Measurements from ENCODE around the gene VRK1.

VRK1 gene

DNA sequence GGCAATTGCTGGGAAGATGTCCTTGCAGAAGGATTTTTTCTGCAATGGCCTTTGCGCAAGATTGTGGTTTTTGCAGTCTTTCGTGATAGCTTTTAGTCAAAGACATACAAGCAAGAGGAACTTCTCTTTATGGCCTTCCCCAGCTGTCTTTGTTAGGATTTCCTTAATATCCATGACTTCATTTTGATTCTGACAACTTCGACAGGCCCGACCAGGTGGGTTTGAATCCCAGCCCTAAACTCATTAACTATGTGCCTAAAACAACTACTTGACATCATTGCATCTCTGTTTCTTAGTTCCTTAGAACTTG is 13.3 kb upstream of the VRK1 start:
- no peaks in the 10 kb centered on the region for H3K9me3 ChIP-seq (ENCODE audit: control insufficient read depth in 5 of 5, low read length in 5 of 5)
- no peak overlapping the region for H3K4me3 ChIP-seq (ENCODE audit: low read depth in 1 of 5, low read length in 5 of 5)
- no peak overlapping the region for H3K27ac ChIP-seq (ENCODE audit: low read depth, low read length)
- H3K9ac ChIP-seq (ENCODE audit: low read length in 5 of 5), result no peak overlapping the region
- H3K36me3 ChIP-seq (ENCODE audit: control insufficient read depth in 5 of 5, insufficient read depth in 5 of 5, low read length in 5 of 5), result no peaks in the 10 kb centered on the region
- no peaks in the 10 kb centered on the region for H3K4me1 ChIP-seq (ENCODE audit: control insufficient read depth in 5 of 5, insufficient read depth in 5 of 5, low read length in 5 of 5)
- peaks cover 0 to 6% (median 3%) of the 10 kb centered on the region in 5 donors for H3K27me3 ChIP-seq (ENCODE audit: control insufficient read depth in 5 of 5, insufficient read depth in 4 of 5, low read length in 5 of 5)

DNA sequence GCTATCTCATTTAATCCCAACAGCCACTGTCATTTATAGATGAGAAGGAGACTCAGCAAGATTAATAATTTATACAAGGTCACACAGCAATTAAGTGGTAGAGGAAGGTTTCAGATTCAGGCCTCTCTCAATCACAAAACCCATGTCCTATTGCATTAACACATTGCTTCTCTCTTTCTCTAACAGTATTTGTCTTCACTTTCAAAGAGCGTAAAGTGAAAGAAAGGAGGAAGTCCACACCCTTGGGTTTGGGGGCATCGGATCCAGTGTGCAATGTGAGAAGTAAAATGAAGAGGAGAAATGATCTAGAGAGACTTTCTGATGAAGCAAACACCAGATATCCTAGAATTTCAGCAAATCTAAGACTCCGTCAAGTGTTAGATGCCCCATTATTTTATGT is 7.0 kb upstream of the VRK1 start:
- Histone ChIP-seq H3K9ac (ENCODE audit: low read length in 5 of 5) (no peak overlapping the region), H3K9me3 (ENCODE audit: control insufficient read depth in 5 of 5, low read length in 5 of 5) (no peaks in the 10 kb centered on the region), H3K27ac (ENCODE audit: low read depth, low read length) (no peak overlapping the region), H3K4me3 (ENCODE audit: low read depth in 1 of 5, low read length in 5 of 5) (no peak overlapping the region), H3K27me3 (ENCODE audit: control insufficient read depth in 5 of 5, insufficient read depth in 4 of 5, low read length in 5 of 5) (peaks cover 0 to 6% (median 0%) of the 10 kb centered on the region in 5 donors), H3K4me1 (ENCODE audit: control insufficient read depth in 5 of 5, insufficient read depth in 5 of 5, low read length in 5 of 5) (no peaks in the 10 kb centered on the region), H3K36me3 (ENCODE audit: control insufficient read depth in 5 of 5, insufficient read depth in 5 of 5, low read length in 5 of 5) (no peaks in the 10 kb centered on the region)

DNA sequence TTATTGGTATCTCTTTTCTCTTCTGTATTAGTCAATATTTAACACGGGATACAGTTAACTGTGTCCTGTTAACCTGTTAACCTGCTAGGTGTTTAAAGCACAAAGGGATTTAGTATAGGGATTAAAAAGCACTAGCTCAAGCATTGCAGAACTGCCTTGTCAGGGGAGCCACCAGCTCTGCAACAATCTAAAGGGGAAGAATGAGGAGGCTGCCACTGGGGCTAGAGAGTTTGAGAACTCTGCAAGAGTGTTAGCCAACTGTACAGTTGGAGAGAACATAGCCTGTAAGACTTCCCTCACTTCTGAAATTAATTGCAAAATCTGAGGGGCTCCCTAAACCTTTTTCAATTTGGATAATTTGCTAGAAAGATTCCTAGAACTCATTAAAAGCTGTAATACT is 6.5 kb upstream of the VRK1 start:
- Histone ChIP-seq H3K9me3 (ENCODE audit: control insufficient read depth in 5 of 5, low read length in 5 of 5) (no peaks in the 10 kb centered on the region), H3K9ac (ENCODE audit: low read length in 5 of 5) (no peak overlapping the region), H3K4me3 (ENCODE audit: low read depth in 1 of 5, low read length in 5 of 5) (no peak overlapping the region), H3K27me3 (ENCODE audit: control insufficient read depth in 5 of 5, insufficient read depth in 4 of 5, low read length in 5 of 5) (peaks cover 0 to 6% (median 0%) of the 10 kb centered on the region in 5 donors), H3K4me1 (ENCODE audit: control insufficient read depth in 5 of 5, insufficient read depth in 5 of 5, low read length in 5 of 5) (no peaks in the 10 kb centered on the region), H3K36me3 (ENCODE audit: control insufficient read depth in 5 of 5, insufficient read depth in 5 of 5, low read length in 5 of 5) (no peaks in the 10 kb centered on the region), H3K27ac (ENCODE audit: low read depth, low read length) (no peak overlapping the region)

DNA sequence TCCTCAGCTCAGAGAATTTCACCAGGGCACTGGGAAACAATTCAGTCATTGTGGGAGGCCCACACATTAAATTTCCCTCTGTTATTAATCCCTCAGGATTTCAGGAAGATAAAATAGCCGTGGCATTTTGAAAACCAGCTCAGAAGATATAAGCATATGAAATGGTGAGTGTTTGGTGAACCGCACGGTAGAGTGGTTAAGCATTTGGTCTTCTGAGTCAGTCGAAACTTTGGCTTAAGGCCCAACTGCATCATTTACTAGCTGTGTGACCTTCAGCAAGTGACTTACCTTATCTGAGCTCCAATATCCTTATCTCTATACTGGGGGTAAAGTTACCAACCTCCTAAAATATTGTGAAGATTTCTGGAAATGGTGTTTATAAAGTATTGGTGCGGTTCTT is 5.2 kb upstream of the VRK1 start:
- H3K4me3 ChIP-seq (ENCODE audit: low read depth in 1 of 5, low read length in 5 of 5), result no peak overlapping the region
- peaks cover 0 to 3% (median 0%) of the 10 kb centered on the region in 5 donors for H3K27me3 ChIP-seq (ENCODE audit: control insufficient read depth in 5 of 5, insufficient read depth in 4 of 5, low read length in 5 of 5)
- no peaks in the 10 kb centered on the region for H3K36me3 ChIP-seq (ENCODE audit: control insufficient read depth in 5 of 5, insufficient read depth in 5 of 5, low read length in 5 of 5)
- H3K27ac ChIP-seq (ENCODE audit: low read depth, low read length), result no peak overlapping the region
- no peaks in the 10 kb centered on the region for H3K9me3 ChIP-seq (ENCODE audit: control insufficient read depth in 5 of 5, low read length in 5 of 5)
- H3K4me1 ChIP-seq (ENCODE audit: control insufficient read depth in 5 of 5, insufficient read depth in 5 of 5, low read length in 5 of 5), result no peaks in the 10 kb centered on the region
- no peak overlapping the region for H3K9ac ChIP-seq (ENCODE audit: low read length in 5 of 5)

DNA sequence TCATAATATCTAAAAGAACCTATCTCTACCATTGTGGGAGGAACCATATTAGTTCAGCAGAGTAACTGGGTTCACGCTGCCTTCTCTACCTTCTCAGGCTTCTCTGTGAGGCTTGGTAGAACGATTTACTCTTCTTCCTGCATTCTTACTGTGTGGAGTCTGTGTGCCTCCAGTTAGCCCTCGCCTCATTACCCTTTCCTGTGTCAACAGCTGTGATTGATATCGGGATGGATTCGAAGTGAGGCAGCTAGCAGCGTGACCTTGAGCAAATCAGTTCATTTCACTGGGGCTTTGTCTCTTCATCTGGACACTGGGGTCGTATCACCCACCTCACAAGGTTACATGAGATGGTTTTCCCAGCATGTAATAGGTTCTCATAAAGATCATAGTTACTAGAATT is 4.6 kb upstream of the VRK1 start:
- H3K9ac ChIP-seq (ENCODE audit: low read length in 5 of 5), result no peak overlapping the region
- no peak overlapping the region for H3K27ac ChIP-seq (ENCODE audit: low read depth, low read length)
- peaks cover 0 to 3% (median 0%) of the 10 kb centered on the region in 5 donors for H3K27me3 ChIP-seq (ENCODE audit: control insufficient read depth in 5 of 5, insufficient read depth in 4 of 5, low read length in 5 of 5)
- H3K36me3 ChIP-seq (ENCODE audit: control insufficient read depth in 5 of 5, insufficient read depth in 5 of 5, low read length in 5 of 5), result no peaks in the 10 kb centered on the region
- H3K4me1 ChIP-seq (ENCODE audit: control insufficient read depth in 5 of 5, insufficient read depth in 5 of 5, low read length in 5 of 5), result peaks cover 0 to 2% (median 1%) of the 10 kb centered on the region in 5 donors
- H3K4me3 ChIP-seq (ENCODE audit: low read depth in 1 of 5, low read length in 5 of 5), result no peak overlapping the region
- H3K9me3 ChIP-seq (ENCODE audit: control insufficient read depth in 5 of 5, low read length in 5 of 5), result no peaks in the 10 kb centered on the region

DNA sequence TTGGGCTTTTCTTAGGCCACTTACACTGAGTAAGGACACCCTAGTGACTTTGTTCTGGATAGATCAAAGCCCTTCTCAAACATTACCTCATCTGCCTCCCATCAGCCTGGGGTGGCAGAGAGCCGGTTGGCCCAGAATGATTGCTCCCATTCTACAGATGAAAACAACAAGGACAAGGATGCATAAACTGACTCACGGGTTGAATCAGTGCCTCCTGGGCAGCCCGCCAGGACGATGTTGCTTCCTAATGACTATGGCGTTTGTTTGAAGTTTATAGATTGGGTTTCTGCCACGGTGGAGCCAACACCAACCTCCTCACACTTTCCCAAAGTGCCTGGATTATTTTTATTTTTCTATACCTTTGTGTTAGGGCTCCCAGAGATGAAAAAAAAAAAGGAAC is 3.6 kb upstream of the VRK1 start:
- no peak overlapping the region for H3K9ac ChIP-seq (ENCODE audit: low read length in 5 of 5)
- peaks cover 0 to 3% (median 0%) of the 10 kb centered on the region in 5 donors for H3K27me3 ChIP-seq (ENCODE audit: control insufficient read depth in 5 of 5, insufficient read depth in 4 of 5, low read length in 5 of 5)
- peaks cover 5 to 9% (median 9%) of the 10 kb centered on the region in 5 donors for H3K4me1 ChIP-seq (ENCODE audit: control insufficient read depth in 5 of 5, insufficient read depth in 5 of 5, low read length in 5 of 5)
- H3K27ac ChIP-seq (ENCODE audit: low read depth, low read length), result no peak overlapping the region
- no peak overlapping the region for H3K4me3 ChIP-seq (ENCODE audit: low read depth in 1 of 5, low read length in 5 of 5)
- H3K36me3 ChIP-seq (ENCODE audit: control insufficient read depth in 5 of 5, insufficient read depth in 5 of 5, low read length in 5 of 5), result no peaks in the 10 kb centered on the region
- no peaks in the 10 kb centered on the region for H3K9me3 ChIP-seq (ENCODE audit: control insufficient read depth in 5 of 5, low read length in 5 of 5)

DNA sequence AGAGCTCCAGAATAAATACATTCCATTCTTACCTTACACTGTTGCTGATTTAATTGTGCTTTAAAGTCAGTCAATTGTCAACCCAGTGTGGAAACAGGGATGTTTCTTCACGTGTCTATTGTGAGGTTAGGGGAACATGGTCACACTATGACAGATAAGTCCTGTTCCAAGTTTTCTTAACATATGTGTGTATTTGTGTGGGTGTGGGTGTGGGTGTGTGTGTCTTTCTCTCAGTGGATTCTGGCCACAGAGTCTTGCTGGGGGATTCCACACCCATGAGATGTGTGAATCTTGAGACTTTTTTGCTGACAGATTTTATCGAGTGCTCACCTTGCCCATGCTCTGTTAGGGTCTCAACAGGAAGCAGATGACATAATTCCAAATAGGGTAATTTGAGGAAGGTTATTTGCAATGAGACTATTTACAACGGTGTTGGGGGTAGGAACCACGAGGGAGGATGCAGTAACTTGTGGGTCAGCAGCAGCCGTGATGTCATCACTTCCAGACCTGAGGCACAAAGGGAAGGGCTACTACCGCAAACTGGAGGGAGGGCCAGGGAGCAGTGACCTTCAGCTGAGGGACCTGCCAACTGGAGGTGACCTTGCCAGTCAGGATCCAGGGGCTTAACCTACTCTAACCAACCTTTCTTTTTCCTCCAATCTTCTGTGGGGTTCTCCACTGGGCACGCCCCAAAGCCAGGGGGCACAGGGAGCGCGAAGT is 1.9 kb upstream of the VRK1 start:
- H3K4me1 ChIP-seq (ENCODE audit: control insufficient read depth in 5 of 5, insufficient read depth in 5 of 5, low read length in 5 of 5), result peaks cover 5 to 9% (median 9%) of the 10 kb centered on the region in 5 donors
- no peaks in the 10 kb centered on the region for H3K9me3 ChIP-seq (ENCODE audit: control insufficient read depth in 5 of 5, low read length in 5 of 5)
- H3K36me3 ChIP-seq (ENCODE audit: control insufficient read depth in 5 of 5, insufficient read depth in 5 of 5, low read length in 5 of 5), result no peaks in the 10 kb centered on the region
- H3K27me3 ChIP-seq (ENCODE audit: control insufficient read depth in 5 of 5, insufficient read depth in 4 of 5, low read length in 5 of 5), result peaks cover 0 to 3% (median 0%) of the 10 kb centered on the region in 5 donors
- no peak overlapping the region for H3K27ac ChIP-seq (ENCODE audit: low read depth, low read length)
- no peak overlapping the region for H3K9ac ChIP-seq (ENCODE audit: low read length in 5 of 5)
- no peak overlapping the region for H3K4me3 ChIP-seq (ENCODE audit: low read depth in 1 of 5, low read length in 5 of 5)

DNA sequence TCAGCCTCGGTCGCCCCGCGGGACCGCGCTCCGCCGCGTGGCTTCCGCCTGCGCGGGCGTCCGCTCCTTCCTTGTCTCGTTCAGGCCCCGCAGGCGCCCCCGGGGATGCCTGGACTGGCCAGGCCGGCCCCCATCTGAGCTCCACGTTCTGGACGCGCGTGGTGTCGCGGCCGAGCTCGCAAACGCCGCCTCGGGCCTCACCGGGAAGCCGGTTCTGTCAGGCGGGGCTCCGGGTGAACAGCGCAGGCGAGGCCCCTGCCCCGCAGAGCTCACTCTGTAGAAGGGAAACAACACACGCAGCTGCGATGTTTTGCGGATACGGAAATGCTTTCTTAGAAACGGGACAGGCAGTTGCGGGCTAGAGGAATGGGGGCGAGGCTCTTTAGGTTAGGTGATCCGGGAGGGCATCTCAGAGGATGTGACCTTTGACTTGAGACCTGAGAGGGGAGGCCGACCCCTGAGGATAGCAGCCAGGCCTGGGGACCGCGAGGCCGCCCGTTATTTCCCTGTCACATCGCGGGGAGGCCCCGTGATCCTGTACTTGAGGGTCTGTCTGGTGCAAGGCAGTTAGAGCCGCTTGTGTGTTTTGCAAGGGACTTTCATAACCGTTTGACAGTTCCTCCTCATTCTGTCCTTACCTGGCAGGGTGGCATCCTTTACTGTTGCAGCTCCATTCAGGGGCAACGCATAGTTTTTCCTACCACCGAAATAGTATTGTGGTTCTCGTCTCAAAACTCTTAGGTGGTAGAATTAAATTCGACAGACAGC is 584 bp downstream of the VRK1 start:
- Histone ChIP-seq H3K4me1 (ENCODE audit: control insufficient read depth in 5 of 5, insufficient read depth in 5 of 5, low read length in 5 of 5) (peaks cover 5 to 9% (median 9%) of the 10 kb centered on the region in 5 donors), H3K27me3 (ENCODE audit: control insufficient read depth in 5 of 5, insufficient read depth in 4 of 5, low read length in 5 of 5) (peaks cover 0 to 3% (median 0%) of the 10 kb centered on the region in 5 donors), H3K27ac (ENCODE audit: low read depth, low read length) (no peak overlapping the region), H3K9me3 (ENCODE audit: control insufficient read depth in 5 of 5, low read length in 5 of 5) (no peaks in the 10 kb centered on the region), H3K9ac (ENCODE audit: low read length in 5 of 5) (peak overlapping the region; percentile 58 to 89 (median 81)), H3K4me3 (ENCODE audit: low read depth in 1 of 5, low read length in 5 of 5) (peak overlapping the region; percentile 61 to 87 (median 81)), H3K36me3 (ENCODE audit: control insufficient read depth in 5 of 5, insufficient read depth in 5 of 5, low read length in 5 of 5) (no peaks in the 10 kb centered on the region)

DNA sequence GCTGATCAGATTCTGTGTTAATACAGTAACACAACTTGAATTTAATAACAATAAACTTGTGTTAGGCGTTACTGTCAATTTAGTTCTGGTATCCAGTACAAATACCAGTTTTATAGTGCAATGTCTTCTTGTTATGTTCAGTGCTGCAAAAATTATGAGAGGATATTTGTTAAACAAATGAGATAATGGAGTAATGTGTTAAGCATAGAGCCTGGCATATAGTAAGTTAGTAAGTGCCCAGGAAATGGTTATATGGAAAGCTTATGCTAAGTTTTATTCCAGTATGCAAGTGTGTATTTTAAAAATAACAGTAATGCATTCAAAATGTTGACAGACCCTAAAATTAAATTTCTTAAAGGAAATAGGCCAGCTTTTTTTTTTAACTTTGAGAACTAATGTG is 1.8 kb downstream of the VRK1 start:
- Histone ChIP-seq H3K4me3 (ENCODE audit: low read depth in 1 of 5, low read length in 5 of 5) (no peak overlapping the region), H3K9me3 (ENCODE audit: control insufficient read depth in 5 of 5, low read length in 5 of 5) (no peaks in the 10 kb centered on the region), H3K4me1 (ENCODE audit: control insufficient read depth in 5 of 5, insufficient read depth in 5 of 5, low read length in 5 of 5) (peaks cover 5 to 9% (median 9%) of the 10 kb centered on the region in 5 donors), H3K36me3 (ENCODE audit: control insufficient read depth in 5 of 5, insufficient read depth in 5 of 5, low read length in 5 of 5) (no peaks in the 10 kb centered on the region), H3K27me3 (ENCODE audit: control insufficient read depth in 5 of 5, insufficient read depth in 4 of 5, low read length in 5 of 5) (no peaks in the 10 kb centered on the region), H3K27ac (ENCODE audit: low read depth, low read length) (no peak overlapping the region), H3K9ac (ENCODE audit: low read length in 5 of 5) (no peak overlapping the region)

DNA sequence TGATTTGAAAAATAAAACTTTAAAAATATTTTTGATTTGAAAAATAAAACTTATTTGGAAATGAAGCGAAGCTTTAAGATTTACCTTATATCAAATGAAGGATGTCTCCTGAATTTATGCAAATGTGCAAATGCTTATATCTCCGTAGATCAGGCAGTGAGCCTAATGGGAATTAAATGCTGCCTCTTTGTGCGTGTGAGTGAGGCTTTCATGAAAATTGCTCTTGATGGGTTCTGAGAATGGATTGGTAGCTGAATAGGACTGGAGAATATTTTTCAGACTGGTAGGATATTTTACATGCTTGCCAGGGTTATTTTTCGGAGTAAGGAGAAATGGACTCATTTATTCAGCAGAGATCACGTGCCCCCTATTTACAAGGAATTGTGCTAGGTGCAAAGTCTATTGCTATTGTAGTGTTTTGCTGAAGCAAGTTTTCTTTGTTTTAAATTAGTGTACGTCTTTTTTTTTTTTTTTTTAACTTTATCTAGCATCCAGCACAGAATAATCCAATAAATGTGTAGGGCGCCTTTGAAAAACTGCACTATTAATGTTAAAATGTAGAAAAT is 2.4 kb downstream of the VRK1 start:
- H3K27ac ChIP-seq (ENCODE audit: low read depth, low read length), result no peak overlapping the region
- peaks cover 5 to 14% (median 9%) of the 10 kb centered on the region in 5 donors for H3K4me1 ChIP-seq (ENCODE audit: control insufficient read depth in 5 of 5, insufficient read depth in 5 of 5, low read length in 5 of 5)
- H3K27me3 ChIP-seq (ENCODE audit: control insufficient read depth in 5 of 5, insufficient read depth in 4 of 5, low read length in 5 of 5), result no peaks in the 10 kb centered on the region
- H3K9ac ChIP-seq (ENCODE audit: low read length in 5 of 5), result no peak overlapping the region
- H3K4me3 ChIP-seq (ENCODE audit: low read depth in 1 of 5, low read length in 5 of 5), result no peak overlapping the region
- H3K9me3 ChIP-seq (ENCODE audit: control insufficient read depth in 5 of 5, low read length in 5 of 5), result no peaks in the 10 kb centered on the region
- H3K36me3 ChIP-seq (ENCODE audit: control insufficient read depth in 5 of 5, insufficient read depth in 5 of 5, low read length in 5 of 5), result no peaks in the 10 kb centered on the region

Data from subcutaneous abdominal adipose tissue (tissue), 5 donors.